SK-N-SH treated with all-trans-retinoic acid at 6 μM for 48 hours (cell line): Measurements from ENCODE around the gene LGI2.

ENCODE experiments used
- ATAC-seq: fragments of 200-7000 bp; cut with Tn5 transposase; 3 replicates; pipeline ENCODE4 v1.9.1; 2020; ENCODE audit warnings: mild to moderate bottlenecking, moderate library complexity
- ARNTL ChIP-seq: fragments of 450-650 bp; formaldehyde crosslinking; IDR thresholded peaks from 2 replicates; pipeline ENCODE4 v1.5.0; 2020; ENCODE audit warnings: low read depth, mild to moderate bottlenecking, moderate library complexity, borderline replicate concordance
- BACH2 ChIP-seq: fragments of 250-450 bp; sonication (Bioruptor Pico); IDR thresholded peaks from 2 replicates; pipeline ENCODE4 v1.9.0; 2021; ENCODE audit warnings: mild to moderate bottlenecking, borderline replicate concordance
- CREB5 ChIP-seq: fragments of 250-450 bp; sonication (Bioruptor Pico); IDR thresholded peaks from 2 replicates; pipeline ENCODE4 v1.5.1; 2020; ENCODE audit warnings: low read depth, mild to moderate bottlenecking, moderate library complexity
- CSRNP3 ChIP-seq: fragments of 250-450 bp; sonication (Bioruptor Pico); IDR thresholded peaks from 2 replicates; pipeline ENCODE4 v1.5.1; 2021; ENCODE audit warnings: mild to moderate bottlenecking, moderate library complexity
- ESRRG ChIP-seq: fragments of 250-450 bp; sonication (Bioruptor Pico); IDR thresholded peaks from 2 replicates; pipeline ENCODE4 v1.6.1; 2021; ENCODE audit warnings: mild to moderate bottlenecking
- ISL1 ChIP-seq: fragments of 250-450 bp; sonication (Bioruptor Pico); IDR thresholded peaks from 2 replicates; pipeline ENCODE4 v2.1.2; 2022; ENCODE audit warnings: mild to moderate bottlenecking, moderate library complexity
- OSR1 ChIP-seq: fragments of 250-450 bp; sonication (Bioruptor Pico); IDR thresholded peaks from 2 replicates; pipeline ENCODE4 v1.8.0; 2022; ENCODE audit warnings: moderate library complexity, mild to moderate bottlenecking, inconsistent platforms
- PATZ1 ChIP-seq: fragments of 250-450 bp; sonication (Bioruptor Pico); IDR thresholded peaks from 2 replicates; pipeline ENCODE4 v1.8.0; 2020; ENCODE audit warnings: mild to moderate bottlenecking, moderate library complexity, borderline replicate concordance
- POU6F1 ChIP-seq: fragments of 250-450 bp; sonication (Bioruptor Pico); IDR thresholded peaks from 2 replicates; pipeline ENCODE4 v1.8.0; 2021; ENCODE audit warnings: low read depth, mild to moderate bottlenecking, moderate library complexity, borderline replicate concordance
- PPARA ChIP-seq: fragments of 250-450 bp; sonication (Bioruptor Pico); IDR thresholded peaks from 2 replicates; pipeline ENCODE4 v1.5.0; 2020; ENCODE audit warnings: mild to moderate bottlenecking, borderline replicate concordance
- RARB ChIP-seq: fragments of 250-450 bp; sonication (Bioruptor Pico); IDR thresholded peaks from 2 replicates; pipeline ENCODE4 v1.8.0; 2021; ENCODE audit warnings: mild to moderate bottlenecking, moderate library complexity
- SNAI2 ChIP-seq: fragments of 250-450 bp; sonication (Bioruptor Pico); IDR thresholded peaks from 2 replicates; pipeline ENCODE4 v1.5.0; 2020; ENCODE audit warnings: mild to moderate bottlenecking, moderate library complexity
- TSHZ2 ChIP-seq: fragments of 250-450 bp; sonication (Bioruptor Pico); IDR thresholded peaks from 2 replicates; pipeline ENCODE4 v1.5.0; 2020; ENCODE audit warnings: mild to moderate bottlenecking, moderate library complexity
- ZC3H10 ChIP-seq: fragments of 250-450 bp; sonication (Bioruptor Pico); IDR thresholded peaks from 2 replicates; pipeline ENCODE4 v1.5.1; 2021; ENCODE audit warnings: mild to moderate bottlenecking, moderate library complexity
- ZFP3 ChIP-seq: fragments of 250-450 bp; sonication (Bioruptor Pico); IDR thresholded peaks from 2 replicates; pipeline ENCODE4 v1.5.0; 2020; ENCODE audit warnings: mild to moderate bottlenecking, moderate library complexity
- ZFP30 ChIP-seq: fragments of 450-650 bp; formaldehyde crosslinking; IDR thresholded peaks from 2 replicates; pipeline ENCODE4 v1.5.0; 2022; ENCODE audit warnings: mild to moderate bottlenecking, moderate library complexity
- ZNF565 ChIP-seq: fragments of 450-650 bp; formaldehyde crosslinking; conservative IDR thresholded peaks from 2 replicates; pipeline ENCODE4 v1.5.0; 2020; ENCODE audit warnings: low read depth, mild to moderate bottlenecking, moderate library complexity
- ZNF70 ChIP-seq: fragments of 450-650 bp; formaldehyde crosslinking; IDR thresholded peaks from 2 replicates; pipeline ENCODE4 v1.5.0; 2020; ENCODE audit warnings: mild to moderate bottlenecking, moderate library complexity
- ZNF8 ChIP-seq: fragments of 450-650 bp; formaldehyde crosslinking; IDR thresholded peaks from 2 replicates; pipeline ENCODE4 v1.5.0; 2020; ENCODE audit warnings: mild to moderate bottlenecking, moderate library complexity

The LGI2 gene

GRCh38 chr4:24995346-24995919 is 35.3 kb downstream of the LGI2 start:
- TF ChIP-seq ESRRG (no peak), ZFP3 (CRISPR knock-in tag) (no peak), PATZ1 (CRISPR knock-in tag) (no peak), ZC3H10 (CRISPR knock-in tag) (no peak), CREB5 (no peak)
- no peak for ATAC-seq

- TF ChIP-seq PATZ1 (CRISPR knock-in tag) (no peak), SNAI2 (CRISPR knock-in tag) (no peak), ZNF565 (CRISPR knock-in tag) (no peak), ZFP30 (CRISPR knock-in tag) (no peak), ZNF70 (CRISPR knock-in tag) (no peak), CREB5 (no peak), ZNF8 (no peak), ESRRG (no peak), TSHZ2 (CRISPR knock-in tag) (no peak), BACH2 (CRISPR knock-in tag) (no peak), ARNTL (CRISPR knock-in tag) (no peak), RARB (no peak), ZFP3 (CRISPR knock-in tag) (no peak), CSRNP3 (CRISPR knock-in tag) (no peak), OSR1 (CRISPR knock-in tag) (no peak), ISL1 (CRISPR knock-in tag) (no peak), POU6F1 (CRISPR knock-in tag) (no peak), ZC3H10 (CRISPR knock-in tag) (no peak), PPARA (CRISPR knock-in tag) (no peak)
- no peak for ATAC-seq
Observed at GRCh38 chr4:24993551-24994080, 37.1 kb downstream of the LGI2 start.
